Stimulated activated CD8-positive, alpha-beta memory T cell treated with anti-CD3 and anti-CD28 coated beads, Interleukin-15, amount 100 ng/mL, for 48 hours (primary cell): Measurements from ENCODE around the gene INSM2.

Experiments used
- DNase-seq, 2 donors: peaks; one replicate each; pipeline ENCODE4 v3.0.0-alpha.2; 2020; ENCODE audit warnings: low read depth in 2 of 2

The INSM2 gene, protein sequence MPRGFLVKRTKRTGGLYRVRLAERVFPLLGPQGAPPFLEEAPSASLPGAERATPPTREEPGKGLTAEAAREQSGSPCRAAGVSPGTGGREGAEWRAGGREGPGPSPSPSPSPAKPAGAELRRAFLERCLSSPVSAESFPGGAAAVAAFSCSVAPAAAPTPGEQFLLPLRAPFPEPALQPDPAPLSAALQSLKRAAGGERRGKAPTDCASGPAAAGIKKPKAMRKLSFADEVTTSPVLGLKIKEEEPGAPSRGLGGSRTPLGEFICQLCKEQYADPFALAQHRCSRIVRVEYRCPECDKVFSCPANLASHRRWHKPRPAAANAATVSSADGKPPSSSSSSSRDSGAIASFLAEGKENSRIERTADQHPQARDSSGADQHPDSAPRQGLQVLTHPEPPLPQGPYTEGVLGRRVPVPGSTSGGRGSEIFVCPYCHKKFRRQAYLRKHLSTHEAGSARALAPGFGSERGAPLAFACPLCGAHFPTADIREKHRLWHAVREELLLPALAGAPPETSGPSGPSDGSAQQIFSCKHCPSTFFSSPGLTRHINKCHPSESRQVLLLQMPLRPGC

DNA sequence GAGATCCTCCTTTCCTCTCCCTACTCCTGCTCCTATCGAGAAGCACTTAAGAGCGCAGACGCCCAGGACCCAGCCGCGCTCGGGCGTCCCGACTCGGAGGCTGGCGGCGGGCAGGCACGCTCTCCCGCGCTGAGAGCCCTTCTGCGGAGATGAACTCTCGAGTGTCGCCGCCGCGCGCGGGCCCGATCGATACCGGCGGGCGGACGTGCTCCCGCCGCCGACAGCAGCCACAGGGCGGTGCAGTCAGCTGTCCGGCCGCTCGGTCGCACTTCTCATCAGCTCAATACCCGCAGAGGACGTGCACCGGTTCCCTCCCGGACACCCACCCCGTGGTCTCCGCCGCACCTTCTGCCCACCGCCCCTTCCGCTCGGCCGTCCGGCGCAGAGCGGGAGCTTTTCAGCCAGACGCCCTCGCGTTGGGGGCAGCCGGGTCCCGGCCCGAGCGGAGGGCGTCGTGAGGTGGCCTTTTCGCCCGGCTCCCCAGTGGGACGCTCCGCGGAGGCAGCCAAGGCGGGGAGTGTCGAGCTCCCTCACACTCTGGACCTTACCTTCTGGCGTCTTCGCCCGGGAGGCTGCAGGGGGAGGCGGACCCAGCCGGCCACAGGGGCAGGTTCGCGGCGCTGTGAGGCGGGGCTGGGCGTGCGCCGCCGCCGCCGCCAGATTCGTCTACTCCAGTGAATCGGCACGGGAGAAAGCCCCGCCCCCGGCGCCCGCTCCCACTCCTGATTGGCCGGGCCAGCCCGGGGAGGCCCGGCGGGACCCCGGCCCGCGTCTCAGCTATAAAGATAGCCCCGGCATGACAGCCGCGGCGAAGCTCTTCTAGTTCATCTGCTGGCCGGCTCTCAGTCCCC is at the start of gene INSM2:
Gene INSM2, plus strand, starts transcription at position 808 of the 851 bp plus-strand sequence. CDS start 89 bp downstream, outside the sequence.
- DNase-seq: peak; percentile 62 to 64

DNA sequence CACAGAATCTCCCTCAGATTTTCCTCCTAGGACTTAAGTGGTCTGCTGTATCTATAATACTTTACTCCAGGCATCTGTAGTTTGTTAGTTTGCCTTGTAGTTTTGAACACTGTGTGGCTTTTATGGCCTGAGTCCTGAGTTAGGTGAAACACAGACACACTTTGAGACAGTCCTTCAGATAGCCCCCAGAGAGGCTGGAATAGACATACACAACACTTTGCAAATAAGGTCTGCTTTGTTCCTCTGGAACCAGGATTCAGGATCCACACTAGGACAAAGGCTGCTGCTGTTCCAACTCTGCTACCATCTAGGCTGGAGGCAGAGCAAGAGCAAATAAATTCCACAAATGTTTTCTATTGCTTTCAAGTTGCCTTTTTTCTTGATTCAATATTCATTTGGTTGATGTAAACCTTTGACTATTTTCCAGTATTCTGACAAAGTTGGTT is 41.4 kb upstream of the INSM2 start:
- DNase-seq: no peak

DNA sequence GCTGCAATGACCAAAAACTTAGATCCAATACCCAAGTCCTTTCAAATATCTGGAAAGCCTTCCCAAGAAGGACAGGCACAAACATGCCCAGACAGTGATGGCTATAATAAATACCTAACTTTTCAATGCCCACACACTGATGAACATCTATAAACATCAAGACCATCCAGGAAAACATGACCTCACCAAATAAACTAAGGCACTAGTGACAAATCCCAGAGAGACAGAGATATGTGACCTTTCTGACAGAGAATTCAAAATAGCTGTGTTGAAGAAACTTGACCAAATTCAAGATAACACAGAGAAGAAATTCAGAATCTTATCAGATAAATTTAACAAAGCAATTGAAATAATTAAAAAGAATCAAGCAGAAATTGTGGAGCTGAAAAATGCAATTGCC is 38.7 kb upstream of the INSM2 start:
- no peak for DNase-seq

DNA sequence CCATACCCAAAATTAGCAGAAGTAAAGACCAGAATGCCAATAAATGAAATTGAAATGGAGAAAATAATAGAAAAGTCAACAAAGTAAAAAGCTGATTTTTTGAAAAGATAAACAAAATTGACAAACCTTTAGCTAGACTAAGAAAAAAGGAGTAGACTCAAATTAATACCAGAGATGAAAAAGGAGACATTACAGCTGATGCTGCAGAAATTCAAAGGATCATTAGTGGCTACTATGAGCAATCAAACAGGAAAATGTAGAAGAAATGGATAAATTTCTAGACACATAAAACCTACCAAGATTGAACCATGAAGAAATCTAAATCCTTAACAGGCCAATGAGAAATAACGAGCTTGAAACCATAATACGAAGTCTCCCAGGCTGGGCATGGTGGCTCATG is 34.8 kb upstream of the INSM2 start:
- no peak for DNase-seq

DNA sequence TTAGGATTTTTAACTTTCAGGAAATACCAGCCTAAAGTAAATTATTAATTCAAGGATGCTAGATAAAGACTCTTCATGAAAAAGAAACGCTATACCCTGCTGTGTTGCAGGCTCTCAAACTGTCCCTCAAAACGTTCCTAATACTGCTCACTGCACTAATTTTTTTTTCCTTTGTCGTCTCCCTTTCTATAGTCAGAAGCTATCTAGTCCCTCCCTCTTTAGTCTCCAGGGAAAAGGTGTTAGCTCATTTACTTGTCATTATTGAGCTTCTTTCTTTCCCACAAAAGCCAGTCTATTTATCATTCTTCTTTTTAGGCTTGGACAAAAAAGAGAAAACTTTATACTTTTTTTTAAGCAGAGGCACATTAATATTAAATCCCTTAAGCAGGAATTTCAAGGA is 30.3 kb upstream of the INSM2 start:
- no peak for DNase-seq

DNA sequence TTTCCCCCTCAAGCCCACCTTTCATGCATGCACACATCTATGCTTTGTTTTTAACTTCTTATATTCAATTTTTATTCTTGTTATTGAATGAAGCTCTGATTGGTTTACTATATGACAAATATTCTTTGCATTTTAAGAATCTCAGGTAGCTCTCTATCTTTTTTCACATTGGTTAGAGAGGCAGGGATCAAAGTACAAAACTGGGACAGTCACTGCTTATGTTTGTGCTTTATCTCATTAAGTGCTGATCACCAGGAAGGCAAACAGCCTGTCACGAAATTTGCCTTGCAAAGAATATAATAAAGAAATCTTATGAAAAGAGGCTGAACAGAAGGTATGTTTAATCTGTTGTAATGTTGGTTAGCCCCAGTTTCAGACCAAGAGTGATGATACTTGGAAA is 29.7 kb upstream of the INSM2 start:
- DNase-seq: no peak

DNA sequence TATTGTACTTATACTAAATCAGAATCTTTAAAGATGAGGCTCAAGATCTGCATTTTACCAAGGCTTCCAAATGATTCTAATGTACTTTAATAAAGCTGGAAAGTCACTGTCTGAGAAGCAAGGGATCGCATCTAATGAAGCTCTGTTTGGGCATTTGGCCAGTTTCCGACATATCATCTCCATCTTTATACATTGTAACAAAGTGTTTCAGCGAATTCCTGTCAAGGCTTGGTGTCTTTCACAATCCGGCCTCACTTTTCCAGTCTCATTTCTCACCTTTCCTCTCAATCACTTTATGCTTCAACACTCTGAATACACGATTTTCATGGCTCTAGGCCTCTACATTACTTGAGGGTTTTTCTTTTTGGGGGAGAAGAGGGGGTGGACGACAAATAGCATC is 27.5 kb upstream of the INSM2 start:
- no peak for DNase-seq

DNA sequence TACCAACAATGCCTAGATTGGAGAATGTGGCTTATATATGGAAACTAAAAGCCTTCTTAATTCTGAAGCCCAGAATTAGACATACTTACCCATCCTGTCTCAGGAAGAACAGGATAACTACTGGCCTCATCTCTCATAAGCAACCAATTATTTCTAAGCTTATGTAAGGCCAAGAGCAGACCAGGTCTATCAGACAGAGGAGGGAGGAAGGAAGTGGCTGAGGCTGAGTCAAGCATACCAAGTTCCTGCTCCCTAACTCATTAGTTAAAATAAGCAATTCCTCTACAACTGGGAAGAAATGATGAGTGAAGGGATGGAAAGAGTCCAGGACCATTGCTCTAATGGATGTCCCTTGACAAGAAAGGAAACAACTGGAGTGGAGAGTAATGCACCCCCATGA is 27.0 kb upstream of the INSM2 start:
- no peak for DNase-seq

DNA sequence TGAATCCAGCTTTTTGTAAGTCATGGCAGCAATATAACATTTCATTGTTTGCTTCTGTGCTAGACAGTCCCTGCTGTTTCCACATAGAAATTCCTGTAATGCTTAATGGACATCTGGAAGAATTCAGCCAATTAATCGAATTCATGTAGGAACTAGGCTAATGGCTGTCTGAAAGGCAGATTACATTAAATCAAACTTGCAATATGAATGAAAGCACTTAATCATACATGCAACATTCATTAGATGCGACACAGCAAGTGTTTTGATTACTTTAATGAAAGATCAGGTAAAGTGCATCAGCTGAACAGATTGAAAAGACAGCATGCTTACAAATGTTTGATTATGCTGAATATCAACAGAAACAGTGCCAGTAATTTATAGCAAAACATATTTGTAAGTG is 24.1 kb upstream of the INSM2 start:
- no peak for DNase-seq

DNA sequence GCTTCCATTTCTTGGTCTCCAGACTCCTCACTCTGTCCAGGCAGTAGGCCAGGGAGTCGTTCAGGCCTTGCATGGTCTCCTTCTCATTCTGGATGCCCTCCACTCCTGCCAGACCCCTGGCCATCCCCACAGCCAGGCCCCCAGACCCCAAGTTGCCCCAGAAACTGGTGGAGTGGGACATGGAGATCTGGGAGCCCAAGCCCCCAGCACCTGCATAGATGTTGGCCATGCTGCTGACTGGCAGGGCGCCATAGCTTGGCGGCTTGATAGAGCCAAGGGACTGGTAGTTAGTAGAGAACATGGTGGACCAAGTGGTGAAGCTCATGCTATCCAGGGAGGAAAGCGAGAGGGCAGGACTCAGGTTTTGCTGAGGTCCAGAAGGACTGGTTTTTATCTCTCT is 21.2 kb upstream of the INSM2 start:
- DNase-seq: no peak

DNA sequence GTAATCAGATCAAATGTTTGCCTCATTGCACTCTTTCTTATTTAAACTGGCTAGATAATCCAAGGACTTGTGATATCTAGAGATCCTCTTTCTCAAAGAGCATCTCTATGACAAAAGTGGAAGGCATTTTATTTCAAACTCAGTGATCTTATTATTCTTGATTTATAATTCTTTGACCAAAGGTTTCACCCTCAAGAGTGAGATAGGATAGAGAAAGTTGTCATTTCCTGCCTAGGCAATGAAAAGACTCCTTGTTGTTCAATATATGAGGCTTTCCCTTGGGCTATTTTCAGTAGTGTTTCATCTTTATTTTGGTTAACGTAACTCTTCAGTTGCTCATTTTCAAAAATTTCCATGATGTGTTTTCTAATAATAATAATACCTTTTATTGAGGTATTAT is 18.0 kb upstream of the INSM2 start:
- DNase-seq: no peak

DNA sequence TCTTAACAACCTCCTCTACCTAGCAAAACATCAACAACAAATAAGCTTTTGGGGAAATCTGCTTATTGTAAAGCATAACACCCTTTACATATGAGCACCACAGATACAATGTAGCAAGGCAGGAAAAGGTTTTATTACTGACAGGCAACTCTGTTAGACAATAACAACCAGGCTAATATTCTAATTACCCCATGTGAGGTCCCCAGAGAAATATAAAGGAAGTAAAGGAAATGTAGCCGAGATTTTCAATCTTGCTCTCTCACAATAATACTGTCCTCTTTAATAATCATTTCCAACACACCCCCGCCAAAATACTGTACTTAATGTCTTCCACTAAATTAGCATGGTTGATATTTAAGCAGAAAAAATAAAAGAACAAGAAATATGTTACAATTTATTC is 14.0 kb upstream of the INSM2 start:
- no peak for DNase-seq

DNA sequence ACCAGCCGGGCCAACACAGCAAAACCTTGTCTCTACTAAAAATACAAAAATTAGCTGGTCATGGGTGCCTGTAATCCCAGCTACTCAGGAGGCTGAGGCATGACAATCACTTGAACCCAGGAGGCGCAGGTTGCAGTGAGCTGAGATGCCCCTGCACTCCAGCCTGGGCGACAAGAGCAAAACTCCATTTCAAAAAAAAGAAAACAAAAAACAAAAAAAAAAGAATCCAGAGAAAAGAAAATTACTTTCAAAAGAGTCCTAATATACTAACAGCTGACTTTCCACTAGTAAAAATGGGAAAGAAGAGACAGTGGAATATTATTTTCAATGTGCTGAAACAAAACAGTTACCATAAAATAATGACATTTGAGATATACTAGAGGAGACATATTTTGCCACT is 8.3 kb upstream of the INSM2 start:
- no peak for DNase-seq

DNA sequence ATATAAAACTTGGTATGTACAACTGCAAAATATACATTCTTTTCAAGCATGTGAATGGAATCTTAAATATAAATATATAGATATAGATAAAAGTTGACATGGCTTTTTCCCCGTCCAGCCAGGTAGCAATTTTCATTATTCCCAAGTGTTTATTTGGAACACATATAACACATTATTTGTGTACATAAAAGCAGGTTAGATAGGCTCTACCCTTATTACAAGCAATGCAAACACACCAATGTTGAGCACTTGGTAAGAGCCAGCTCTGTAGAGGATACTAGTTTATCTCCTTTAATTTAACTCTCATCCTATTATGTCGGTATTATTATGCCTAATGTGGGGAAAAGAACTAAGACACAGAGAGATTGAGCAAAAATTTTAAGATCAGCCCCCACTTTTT is 7.0 kb upstream of the INSM2 start:
- DNase-seq: no peak

DNA sequence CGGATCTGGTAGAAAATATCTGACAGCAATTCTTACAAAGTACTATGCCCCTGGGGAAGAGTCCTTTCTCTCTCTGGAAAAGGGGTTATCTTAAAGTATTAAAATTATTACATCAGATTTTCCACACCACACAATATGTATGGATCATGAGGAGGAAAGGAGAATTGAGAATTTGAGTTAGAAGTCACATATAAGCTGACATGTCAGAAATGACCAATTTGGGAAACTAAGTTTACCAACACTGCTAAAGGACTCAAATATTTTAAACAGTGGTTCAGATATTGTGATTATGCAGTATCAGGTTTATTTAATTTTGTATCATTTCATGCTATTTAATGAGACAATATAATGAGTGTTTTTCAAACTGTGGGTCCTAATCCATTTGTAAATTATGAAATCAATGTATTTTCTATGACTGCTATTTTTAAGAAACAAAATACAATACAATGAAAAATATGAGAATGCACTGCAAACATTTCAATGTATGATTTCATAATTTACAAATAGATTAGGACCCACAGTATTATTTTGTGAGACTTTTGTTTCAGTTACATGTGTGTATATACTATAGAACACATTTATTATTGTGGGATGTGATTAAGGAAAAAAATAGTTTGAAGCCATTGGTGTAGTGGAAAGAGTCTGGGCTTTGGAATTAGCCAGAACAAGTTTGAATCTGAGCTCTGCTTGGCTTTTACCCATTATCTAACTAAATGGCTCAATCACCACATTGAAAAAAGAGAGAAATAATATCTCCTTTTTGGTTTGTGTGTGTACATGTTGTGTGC is 1.8 kb upstream of the INSM2 start:
- no peak for DNase-seq

DNA sequence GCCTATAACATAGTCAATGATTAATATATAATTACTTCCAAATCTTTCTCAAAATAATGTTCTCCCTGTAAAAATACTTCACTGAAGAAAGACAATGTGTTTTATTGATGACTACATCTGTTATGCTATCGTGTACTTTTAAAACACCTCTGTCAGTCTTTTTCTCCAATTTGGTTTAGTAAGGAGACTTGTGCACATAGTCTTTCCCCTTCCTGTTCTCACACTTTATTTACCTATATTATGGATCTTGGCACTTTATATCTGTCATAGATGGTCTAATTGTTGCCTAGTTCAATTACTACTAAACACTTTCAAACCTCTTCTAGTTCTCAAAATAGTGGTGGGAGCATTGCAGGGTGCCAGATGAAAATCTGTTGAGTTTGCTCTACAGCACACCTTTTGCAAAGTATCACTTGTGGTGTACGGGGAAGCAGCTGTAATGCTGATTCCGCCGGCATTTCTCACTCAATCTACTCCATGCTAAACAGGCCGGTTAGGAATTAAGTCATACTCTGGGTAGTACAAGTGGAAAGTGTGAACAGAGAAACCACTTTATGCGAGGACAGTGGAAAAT is 1.1 kb upstream of the INSM2 start:
- no peak for DNase-seq

DNA sequence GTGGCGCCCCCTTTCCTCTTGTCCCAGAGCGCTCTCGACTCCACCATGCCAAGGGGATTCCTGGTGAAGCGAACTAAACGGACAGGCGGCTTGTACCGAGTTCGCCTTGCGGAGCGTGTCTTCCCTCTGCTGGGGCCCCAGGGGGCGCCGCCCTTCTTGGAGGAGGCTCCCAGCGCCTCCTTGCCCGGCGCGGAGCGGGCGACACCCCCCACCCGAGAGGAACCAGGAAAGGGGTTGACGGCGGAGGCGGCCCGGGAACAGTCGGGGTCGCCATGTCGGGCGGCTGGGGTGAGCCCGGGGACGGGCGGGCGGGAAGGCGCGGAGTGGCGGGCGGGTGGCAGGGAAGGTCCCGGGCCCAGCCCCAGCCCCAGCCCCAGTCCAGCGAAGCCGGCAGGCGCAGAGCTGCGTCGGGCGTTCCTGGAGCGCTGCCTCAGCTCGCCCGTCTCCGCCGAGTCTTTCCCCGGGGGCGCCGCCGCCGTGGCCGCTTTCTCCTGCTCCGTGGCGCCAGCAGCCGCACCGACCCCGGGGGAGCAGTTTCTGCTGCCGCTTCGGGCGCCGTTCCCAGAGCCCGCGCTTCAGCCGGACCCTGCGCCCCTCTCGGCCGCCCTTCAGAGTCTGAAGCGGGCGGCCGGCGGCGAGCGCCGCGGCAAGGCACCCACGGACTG is 376 bp downstream of the INSM2 start:
- no peak for DNase-seq

DNA sequence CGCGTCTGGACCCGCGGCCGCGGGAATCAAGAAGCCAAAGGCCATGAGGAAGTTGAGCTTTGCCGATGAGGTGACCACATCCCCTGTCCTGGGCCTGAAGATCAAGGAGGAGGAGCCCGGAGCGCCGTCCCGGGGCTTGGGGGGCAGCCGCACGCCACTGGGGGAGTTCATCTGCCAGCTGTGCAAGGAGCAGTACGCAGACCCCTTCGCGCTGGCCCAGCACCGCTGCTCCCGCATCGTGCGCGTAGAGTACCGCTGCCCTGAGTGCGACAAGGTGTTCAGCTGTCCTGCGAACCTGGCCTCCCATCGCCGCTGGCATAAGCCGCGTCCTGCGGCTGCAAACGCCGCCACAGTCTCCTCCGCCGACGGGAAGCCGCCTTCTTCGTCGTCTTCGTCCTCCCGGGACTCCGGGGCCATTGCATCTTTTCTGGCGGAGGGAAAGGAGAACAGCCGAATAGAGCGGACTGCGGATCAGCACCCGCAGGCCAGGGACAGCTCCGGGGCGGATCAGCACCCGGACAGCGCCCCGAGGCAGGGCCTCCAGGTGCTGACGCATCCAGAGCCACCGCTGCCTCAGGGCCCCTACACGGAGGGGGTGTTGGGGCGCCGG is 1.0 kb downstream of the INSM2 start:
- DNase-seq: peak; percentile 51 to 53

DNA sequence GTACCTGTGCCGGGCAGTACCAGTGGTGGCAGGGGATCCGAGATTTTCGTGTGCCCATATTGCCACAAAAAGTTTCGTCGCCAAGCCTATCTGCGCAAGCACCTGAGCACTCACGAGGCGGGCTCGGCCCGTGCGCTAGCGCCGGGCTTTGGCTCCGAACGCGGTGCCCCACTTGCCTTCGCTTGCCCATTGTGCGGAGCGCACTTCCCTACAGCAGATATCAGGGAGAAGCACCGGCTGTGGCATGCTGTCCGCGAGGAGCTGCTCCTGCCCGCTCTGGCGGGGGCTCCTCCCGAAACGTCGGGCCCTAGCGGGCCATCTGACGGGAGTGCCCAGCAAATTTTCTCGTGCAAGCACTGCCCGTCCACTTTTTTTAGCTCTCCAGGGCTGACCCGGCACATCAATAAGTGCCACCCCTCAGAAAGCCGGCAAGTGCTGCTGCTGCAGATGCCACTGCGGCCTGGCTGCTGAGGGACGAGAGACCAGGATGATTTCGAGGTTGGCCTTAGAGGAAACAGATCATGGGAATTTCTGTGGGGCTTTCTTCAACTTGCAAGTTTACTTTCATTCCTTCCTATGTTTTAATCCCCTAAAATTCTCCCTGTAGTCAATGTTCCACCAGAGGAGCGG is 1.6 kb downstream of the INSM2 start:
- no peak for DNase-seq

DNA sequence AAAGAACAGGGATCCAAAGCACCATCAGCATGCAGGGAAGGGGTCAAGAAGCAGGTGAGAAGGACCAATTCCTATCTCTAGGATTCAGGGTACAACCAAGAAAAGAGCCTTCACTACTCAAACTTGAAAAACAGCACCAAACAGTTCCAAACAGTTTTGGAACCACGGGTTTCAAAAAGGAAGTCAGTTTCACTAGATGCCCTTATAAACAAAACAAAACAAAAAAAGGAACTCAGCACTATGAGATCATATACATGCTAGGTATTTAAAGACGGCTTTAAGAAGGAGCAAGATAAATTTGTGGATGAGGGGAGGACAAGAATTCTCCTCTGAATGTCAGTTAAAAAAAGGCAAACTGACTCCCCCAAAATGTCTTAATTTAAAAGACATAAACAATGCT is 6.0 kb downstream of the INSM2 start:
- DNase-seq: no peak
